GM20000 (cell line): ENCODE measurements around the gene HAVCR1.
"Not testable (repeated sequence)": the region's sequence is repeated elsewhere in the genome, so short reads cannot be mapped to it uniquely, and the experiment has no call there.

Source experiments
- DNase-seq: peaks from one replicate; pipeline ENCODE4 v3.0.0; 2012; ENCODE audit warnings: low spot score
- TF ChIP-seq, protein P1 (sequence below): IDR thresholded peaks from 2 replicates; pipeline ENCODE4 v1.5.1; 2012; ENCODE audit warnings: mild to moderate bottlenecking, control low read depth; ENCODE audit errors: extremely low read depth, missing control alignments

Gene HAVCR1

GRCh38 chr5:157066080-157066479 lies 7.2 kb upstream of the HAVCR1 start:
- TF ChIP-seq, protein P1, sequence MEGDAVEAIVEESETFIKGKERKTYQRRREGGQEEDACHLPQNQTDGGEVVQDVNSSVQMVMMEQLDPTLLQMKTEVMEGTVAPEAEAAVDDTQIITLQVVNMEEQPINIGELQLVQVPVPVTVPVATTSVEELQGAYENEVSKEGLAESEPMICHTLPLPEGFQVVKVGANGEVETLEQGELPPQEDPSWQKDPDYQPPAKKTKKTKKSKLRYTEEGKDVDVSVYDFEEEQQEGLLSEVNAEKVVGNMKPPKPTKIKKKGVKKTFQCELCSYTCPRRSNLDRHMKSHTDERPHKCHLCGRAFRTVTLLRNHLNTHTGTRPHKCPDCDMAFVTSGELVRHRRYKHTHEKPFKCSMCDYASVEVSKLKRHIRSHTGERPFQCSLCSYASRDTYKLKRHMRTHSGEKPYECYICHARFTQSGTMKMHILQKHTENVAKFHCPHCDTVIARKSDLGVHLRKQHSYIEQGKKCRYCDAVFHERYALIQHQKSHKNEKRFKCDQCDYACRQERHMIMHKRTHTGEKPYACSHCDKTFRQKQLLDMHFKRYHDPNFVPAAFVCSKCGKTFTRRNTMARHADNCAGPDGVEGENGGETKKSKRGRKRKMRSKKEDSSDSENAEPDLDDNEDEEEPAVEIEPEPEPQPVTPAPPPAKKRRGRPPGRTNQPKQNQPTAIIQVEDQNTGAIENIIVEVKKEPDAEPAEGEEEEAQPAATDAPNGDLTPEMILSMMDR, result no peak

DNA sequence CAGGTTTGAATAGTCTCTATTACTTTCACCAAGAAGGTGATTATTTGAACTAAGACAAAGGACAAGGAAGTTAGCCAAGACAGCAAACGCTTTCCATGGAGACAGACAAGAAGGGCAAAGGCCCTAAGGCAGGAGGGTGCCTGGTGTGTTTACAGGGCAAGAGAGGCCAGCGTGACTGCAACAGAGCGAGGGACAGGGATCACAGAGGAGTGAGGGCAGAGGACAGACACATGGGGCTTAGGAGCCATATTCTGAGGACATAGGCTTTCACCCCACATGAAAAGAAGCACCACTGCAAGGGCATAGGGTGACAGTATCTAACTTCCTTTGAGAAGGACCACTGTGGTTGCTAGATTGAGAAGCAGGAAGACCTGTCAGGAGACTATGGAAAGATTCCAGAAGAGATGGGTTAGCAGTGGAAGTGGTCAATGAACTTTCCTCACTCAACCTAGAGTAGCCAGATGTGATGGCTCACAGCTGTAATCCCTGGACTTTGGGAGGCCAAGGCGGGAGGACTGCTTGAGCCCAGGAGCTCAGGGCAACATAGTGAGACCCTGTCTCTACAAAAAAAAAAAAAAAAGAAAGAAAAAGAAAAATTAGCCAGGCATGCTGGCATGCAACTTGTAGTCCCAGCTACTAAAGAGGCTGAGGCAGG lies 5.0 kb upstream of the HAVCR1 start:
- TF ChIP-seq, protein P1, result no peak
- DNase-seq, result no peak

More at GRCh38 chr5:157066080-157066479, 7.2 kb upstream of the HAVCR1 start:
- DNase-seq, result no peak

- TF ChIP-seq, protein P1, result no peak
- no peak for DNase-seq
Observed at GRCh38 chr5:157059891-157060290, 975 bp upstream of the HAVCR1 start.

- TF ChIP-seq, protein P1, result no peak
- no peak for DNase-seq
Observed at GRCh38 chr5:157057459-157058370, 1.2 kb downstream of the HAVCR1 start.

DNA sequence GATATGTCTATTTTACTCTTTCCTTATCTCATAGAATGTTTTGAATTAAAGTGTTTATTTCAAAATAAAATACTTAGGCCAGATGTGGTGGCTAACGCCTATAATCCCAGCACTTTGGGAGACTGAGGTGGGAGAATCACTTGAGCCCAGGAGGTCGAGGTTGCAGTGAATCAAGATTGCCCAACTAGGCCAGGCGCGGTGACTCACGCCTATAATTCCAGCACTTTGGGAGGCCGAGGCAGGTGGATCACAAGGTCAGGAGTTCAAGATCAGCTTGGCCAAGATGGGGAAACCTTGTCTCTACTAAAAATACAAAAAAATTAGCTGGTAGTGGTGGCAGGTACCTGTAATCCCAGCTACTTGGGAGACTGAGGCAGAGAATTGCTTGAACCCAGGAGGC lies 2.1 kb downstream of the HAVCR1 start:
- not testable (repeated sequence) for DNase-seq

DNA sequence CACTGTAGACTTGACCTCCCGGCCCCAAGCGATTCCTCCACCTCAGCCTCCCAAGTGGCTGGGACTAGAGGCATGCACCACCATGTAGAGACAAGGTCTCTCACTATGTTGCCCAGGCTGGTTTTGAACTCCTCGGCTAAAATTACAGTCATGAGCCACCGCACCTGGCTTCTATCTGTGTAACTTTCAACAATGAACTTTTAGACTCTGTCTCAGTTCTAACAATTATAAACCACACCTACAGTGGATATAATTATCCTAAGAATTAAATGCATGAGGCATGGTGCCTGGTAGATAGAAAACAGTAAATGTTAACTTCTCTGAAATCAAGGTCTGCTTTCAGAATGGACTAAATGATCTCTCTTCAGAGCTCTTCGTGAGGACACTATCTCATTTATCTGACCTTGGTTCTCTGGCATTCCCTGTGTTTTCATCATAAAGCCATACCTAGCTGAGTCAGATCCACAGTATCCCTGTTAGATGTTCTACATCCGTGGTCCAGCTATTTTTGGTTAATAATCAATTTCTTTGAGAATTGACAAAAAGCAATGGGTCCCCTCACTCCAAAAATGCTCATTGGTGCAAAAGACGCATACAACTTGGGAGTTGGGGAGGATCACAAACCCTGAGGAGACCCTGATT lies 7.2 kb downstream of the HAVCR1 start:
- TF ChIP-seq, protein P1, result no peak
- DNase-seq, result no peak

GRCh38 chr5:157050050-157050449 lies 8.9 kb downstream of the HAVCR1 start:
- no peak for DNase-seq
- TF ChIP-seq, protein P1, result no peak
